T1000 (cell line): ENCODE measurements around the gene SLC23A3.

Experiments used
- DNase-seq: peaks from one replicate; lab custom pipeline; 2025; ENCODE audit warnings: mixed read lengths; lab: John Stamatoyannopoulos, UW

Gene SLC23A3

DNA sequence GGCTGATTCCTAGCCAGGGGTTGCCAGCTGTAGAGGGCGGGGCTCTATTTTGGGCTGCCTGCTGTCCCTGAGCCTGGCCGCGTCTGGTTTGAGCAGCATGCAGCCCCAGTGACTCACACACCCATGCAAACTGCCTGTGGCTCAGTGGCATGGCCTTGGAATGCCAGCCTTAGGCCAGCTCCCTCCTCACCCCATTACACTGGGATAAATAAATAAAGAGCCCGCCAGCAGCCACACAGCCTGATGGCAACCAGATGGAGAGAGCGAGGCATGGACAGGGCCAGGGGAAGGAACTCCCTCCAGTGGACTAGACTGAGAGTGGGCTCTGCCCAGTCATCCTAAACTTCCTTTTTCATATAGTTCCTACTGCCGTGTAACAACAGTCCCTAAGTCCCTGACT is 27.5 kb downstream of the SLC23A3 start:
- peak; percentile 79 for DNase-seq

GRCh38 chr2:219140722-219141121 is 29.1 kb downstream of the SLC23A3 start:
- DNase-seq = no peak

GRCh38 chr2:219133976-219134375 is 35.9 kb downstream of the SLC23A3 start:
- no peak for DNase-seq

DNA sequence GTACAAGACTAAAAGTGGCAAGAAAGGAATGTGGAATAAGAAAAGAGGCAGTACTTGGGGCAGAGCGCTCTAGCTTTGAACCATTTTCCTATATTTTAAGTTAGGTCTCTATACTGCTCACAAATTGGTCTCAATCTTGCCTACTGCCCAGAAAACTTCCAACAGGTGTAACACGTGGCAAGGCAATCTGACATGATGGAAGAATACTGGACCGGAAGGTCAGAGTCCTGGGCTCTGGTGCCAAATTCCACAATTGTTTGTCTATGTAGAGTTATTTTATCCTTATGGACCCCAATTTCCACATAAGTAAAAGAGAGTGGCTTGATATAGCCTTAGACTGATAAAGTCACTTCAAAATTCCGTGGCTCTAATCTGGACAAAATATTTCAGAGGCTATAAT is 38.1 kb downstream of the SLC23A3 start:
- DNase-seq = no peak

GRCh38 chr2:219131327-219131726 is 38.5 kb downstream of the SLC23A3 start:
- DNase-seq = no peak

DNA sequence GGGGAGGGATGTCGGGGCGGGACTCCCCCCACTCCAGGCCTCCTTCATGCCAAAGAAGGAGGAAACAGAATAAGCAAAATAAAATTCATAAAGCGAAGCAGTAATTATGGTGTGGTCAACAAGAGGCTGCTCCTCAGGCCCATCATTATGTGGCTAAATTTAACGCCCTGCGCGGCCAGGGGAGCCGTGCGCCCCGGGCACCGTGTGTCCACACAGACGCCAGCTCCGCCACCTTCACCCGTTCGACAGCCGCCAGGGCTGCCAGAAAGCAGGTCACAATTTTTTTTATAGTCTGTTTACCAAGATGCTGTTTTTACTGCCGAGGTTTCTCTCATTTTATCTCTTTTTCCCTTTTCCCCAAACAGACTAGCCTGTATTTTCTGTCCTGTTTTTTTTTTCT is 40.2 kb downstream of the SLC23A3 start:
- DNase-seq = no peak

DNA sequence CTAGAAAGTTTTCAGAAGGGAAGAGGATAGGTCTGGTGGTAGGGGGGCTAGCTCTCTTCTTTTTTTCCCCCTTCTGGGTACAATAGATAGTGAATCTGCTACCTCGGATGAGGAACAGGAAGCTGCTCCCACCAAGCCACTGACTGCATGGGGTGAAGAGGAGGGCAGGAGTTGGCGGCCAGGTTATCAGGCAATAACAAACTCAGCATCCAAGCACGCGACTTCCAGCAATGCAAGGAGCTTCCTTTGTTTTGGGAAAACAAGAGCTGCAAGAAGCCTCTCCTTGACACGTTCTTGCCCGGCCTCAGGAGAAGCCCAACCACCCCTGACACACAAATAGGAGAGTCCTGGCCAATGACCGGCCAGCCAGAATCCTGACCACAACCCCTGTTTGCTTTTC is 41.4 kb downstream of the SLC23A3 start:
- DNase-seq = no peak

DNA sequence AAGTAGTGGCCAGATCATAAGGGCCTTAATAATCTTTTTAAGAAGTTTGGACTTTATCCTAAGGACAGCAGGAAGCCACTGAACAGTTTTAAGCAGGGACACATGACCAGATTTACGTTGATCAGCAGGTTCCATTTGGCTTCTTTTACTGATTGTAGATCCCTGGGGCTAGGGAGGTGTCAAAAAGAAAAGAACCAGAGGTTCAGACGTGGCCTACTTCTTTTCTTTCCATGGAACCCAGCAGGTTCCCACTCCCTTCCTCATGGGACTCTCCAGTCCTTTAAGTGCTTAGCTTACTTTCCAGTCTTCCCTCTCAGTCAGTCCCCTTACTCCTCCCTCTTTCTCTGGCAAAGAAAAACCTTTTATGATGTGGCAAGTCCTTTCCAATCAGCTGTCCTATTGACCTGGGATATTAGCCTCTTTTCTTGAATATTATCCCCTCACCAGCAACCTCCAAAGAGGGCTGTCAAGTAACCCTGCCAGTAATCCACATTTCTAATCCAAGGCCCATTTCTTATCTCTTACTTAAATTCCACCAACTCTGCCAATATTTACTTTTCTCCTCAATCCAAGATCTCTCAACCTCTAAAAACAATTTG is 42.7 kb downstream of the SLC23A3 start:
- no peak for DNase-seq

GRCh38 chr2:219126555-219126954 is 43.3 kb downstream of the SLC23A3 start:
- no peak for DNase-seq

GRCh38 chr2:219125886-219126270 is 44.0 kb downstream of the SLC23A3 start:
- no peak for DNase-seq

DNA sequence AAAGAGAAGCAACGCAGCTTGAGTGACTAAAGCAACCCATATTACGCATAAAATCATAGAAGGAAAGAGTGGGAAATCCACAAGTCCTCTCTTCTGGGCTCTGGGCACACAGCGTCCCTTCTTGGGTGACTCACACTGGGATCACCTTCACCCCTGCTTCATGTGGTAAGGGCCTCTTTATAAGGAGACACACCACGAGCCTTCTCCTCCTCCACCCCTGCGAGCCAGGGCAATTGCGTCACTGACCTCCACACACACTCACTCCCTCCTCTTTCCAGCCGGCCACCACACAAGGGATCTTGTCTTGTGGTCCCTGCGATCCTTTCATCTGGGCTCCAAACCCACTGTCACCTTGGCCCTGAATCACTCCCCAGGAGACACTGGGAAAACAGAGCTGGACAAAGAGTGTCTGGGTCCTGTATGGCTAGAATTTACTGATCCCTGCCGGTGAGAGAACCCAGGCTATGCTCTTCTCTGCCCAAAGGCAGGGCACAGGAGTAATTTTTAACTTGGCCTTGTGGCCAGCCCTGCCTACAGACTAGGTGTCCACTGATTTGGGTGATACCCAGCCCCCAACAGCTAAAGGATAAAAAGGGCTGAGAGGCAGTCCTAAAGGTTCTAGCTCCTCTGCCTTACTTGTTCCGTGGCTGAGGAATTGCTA is 44.5 kb downstream of the SLC23A3 start:
- peak; percentile 71 for DNase-seq

GRCh38 chr2:219124381-219125110 is 45.3 kb downstream of the SLC23A3 start:
- no peak for DNase-seq

DNA sequence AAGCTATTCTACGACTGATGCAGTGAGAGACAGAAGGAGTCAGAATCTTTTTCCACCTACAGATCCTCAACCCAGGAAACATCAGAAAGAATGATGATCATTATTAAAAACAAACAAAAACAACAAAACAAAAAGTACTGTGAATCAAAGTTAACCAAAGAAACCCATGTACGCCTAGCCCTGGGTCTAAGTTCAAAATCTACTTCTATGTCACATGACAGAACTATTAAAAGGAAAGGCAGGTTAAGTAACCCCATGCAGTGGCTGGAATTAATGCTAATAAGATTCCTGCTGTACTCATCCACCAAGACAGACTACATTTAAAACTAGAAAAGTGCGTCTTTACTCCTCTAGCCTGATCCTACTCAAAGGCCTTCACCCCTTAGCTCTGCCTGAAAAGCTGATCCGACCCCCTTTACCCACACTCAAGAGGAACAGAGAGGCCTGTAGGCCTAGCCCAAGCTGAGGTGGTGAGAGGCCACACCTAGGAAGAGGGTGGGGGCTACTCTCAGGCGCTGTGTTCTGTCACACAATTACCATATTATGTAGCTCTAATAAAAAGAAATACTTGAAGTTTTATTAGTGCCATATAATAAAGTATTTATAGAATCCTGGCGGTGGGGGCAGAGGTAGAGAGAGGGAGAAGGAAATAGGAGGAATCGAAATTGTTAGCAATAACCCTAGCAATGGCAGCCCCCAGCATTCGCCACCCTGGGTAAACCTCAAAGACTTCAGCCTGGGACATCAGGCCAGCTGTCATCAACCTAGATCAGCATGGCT is 46.3 kb downstream of the SLC23A3 start:
- no peak for DNase-seq

DNA sequence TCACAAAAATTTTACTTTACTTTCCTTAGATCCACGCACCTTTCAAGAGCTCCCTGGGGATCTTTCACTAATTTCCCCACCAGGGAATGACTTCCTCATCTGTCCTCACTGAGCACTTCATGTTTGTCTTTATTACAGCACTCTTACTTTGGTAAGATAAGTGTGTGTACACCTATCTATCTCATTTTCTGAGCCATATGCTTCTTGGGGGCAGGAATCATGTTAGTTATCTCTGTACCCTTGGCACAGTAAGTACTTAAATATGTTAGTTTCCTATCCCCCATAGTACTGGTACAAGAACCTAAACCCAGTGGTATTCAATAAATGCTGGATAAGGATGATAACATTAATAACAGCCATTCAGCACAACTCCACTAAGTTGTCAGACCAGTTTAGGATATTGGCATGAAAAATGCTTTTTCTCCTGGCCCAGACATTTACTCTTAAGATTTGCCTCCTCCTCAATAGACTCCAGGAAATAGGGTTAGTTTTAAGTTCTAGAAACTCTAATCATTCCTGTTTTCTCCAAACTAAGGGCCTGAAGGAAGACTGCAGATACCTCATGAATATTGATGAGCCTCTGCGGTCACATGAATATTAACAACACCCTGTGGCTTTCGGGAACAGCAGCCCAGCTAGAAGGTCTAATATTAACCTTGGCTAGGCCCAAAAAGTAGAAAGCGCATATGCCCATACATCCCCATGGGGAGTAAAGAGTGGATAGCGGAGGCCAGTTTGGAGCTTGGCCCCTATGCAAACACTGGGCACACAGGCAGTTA is 47.4 kb downstream of the SLC23A3 start:
- DNase-seq = no peak

DNA sequence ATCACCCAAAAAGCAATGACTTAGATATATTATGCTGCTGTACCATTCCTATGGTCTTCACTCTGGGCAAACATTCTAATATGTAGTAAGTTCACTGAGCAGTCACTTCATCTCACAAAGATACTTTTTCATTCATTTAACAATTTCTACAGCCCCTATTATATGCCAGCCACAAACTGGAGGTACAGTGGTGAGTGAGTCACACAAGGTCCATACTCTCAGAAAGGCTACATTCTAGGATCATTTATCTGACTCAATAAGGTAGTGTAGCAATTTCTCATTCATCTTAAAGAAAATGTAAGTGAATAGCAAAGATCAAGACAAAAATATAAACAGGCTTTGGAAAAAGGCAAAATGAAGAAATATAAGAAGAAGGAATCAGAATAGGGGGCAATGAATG is 49.7 kb downstream of the SLC23A3 start:
- no peak for DNase-seq

DNA sequence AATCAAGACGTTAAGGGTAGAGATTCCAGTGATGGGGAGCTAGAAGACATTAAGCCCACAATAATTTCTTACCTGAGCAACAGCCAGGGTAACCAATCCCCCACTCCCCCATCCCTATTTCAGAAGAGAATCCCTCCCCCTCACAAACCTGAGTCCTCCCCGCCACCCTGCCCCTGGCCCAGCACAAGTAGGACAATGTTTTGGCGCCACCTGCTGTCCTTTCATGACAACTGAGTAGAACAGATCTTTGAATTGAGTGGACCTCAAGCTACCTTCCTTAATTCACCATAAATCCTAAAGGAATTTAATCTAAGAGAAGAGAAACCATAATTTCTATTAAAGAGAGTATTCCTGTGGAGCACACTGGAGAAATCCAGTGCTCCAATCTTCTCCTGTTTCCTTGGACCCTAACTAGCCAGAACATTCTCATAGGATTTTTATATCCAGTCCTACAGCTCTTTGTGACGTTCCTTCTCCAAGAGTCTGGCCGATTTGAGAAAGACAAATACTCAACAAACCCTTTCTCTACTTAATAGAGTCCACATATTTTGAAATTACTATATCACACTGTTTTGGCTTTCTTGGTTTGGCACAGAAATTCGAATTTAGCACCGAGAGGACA is 50.3 kb downstream of the SLC23A3 start:
- no peak for DNase-seq

- DNase-seq = no peak
Observed at GRCh38 chr2:219118504-219118903, 51.3 kb downstream of the SLC23A3 start.

DNA sequence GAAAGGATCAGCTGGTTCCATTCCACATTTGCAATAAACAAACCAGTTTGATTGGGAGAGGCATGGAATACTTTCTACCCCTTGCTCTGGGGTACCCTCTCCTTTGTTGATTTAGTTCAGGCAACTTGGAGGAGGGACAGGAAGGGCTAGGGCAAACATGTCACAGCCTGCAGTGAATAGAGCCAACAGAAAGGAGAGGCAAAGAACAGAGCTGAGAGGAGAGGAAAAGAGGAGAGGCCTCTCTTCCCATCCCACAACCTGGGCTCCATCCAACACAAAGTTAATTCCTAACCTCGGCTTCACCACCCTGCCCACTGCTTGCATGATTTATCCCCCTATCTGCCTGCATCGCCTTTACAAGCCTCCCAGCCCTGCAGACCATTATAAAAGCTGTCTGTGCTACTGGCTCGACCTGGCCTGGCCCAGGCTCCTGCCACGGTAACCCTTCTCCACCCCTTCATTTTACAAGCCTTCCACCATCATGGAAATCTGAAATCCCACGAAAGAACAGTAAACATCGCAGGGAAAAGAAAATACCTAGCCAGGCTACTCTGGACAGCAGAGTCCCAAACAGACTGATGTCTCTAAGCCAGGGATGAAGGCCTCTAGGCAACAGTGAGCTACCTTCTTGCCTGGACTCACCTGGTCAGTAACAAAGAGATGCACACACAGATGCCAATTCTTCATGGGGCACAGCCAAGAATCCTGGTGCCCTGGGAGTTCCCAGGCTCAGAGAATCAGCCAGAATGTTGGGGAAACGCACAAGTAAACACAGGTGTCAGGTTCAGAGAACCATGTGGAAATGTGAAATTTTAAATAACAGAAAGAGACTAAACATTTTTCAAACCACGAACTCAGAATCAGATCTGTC is 52.8 kb downstream of the SLC23A3 start:
- no peak for DNase-seq

DNA sequence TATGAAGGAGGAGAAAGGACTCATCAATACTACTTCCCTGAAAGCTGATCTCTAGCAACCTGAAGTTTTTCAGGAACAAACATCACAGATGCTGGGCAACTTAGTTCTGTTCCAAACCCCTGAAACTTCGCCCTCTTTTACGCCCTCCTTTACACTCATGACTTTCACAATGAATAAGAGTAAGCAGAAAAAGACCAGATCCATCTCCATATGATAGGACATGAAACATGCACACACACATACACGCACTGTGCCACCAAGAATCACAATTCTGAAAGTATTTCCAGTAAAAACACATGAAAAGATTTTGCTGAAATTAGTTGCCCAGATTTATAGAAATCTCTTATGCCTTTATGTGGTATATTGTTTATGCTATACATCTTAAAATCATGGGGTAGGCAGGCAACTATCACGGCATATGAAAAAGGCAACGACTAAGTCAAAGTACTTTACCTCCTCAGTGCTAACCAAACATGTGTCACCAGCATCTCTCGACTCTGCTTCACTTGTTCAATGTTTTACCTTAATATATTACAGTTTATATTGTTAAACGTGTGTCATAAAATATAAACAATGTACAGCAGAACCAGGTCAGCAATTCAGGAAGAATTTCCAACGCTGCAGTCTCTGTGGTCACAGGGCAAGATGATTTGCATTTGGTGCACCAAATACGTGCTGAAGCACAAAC is 57.0 kb downstream of the SLC23A3 start:
- DNase-seq = no peak

- DNase-seq = no peak
Observed at GRCh38 chr2:219112062-219112406, 57.8 kb downstream of the SLC23A3 start.
